ENCODE measurements around the gene HOXC4.

- TF ChIP-seq, protein P1, sequence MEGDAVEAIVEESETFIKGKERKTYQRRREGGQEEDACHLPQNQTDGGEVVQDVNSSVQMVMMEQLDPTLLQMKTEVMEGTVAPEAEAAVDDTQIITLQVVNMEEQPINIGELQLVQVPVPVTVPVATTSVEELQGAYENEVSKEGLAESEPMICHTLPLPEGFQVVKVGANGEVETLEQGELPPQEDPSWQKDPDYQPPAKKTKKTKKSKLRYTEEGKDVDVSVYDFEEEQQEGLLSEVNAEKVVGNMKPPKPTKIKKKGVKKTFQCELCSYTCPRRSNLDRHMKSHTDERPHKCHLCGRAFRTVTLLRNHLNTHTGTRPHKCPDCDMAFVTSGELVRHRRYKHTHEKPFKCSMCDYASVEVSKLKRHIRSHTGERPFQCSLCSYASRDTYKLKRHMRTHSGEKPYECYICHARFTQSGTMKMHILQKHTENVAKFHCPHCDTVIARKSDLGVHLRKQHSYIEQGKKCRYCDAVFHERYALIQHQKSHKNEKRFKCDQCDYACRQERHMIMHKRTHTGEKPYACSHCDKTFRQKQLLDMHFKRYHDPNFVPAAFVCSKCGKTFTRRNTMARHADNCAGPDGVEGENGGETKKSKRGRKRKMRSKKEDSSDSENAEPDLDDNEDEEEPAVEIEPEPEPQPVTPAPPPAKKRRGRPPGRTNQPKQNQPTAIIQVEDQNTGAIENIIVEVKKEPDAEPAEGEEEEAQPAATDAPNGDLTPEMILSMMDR (IDR thresholded peaks at IDR 0.05): no peak
- no peak for TF ChIP-seq POLR2A (IDR thresholded peaks at IDR 0.05)
These were observed 45.4 kb upstream of the HOXC4 start for GRCh38 chr12:54008260-54008552.
